ENCODE measurements around the gene CLIC3. TPM values are rescaled to one million over a fixed set of nuclear protein-coding genes. Genes with fewer than 3 reads are reported as not detected.

The CLIC3 gene
- total RNA-seq, 2 donors from 2014 or later = 1.9 to 3.8 TPM

GRCh38 chr9:136990242-136990911 lies 6.0 kb downstream of the CLIC3 start:
- intact Hi-C loops (cut with DNase I) = no loop called here
- no peak for DNase-seq (ENCODE audit: low spot score)

GRCh38 chr9:136988872-136989271 lies 7.5 kb downstream of the CLIC3 start:
- intact Hi-C loops (cut with DNase I) = no loop called here
- DNase-seq (ENCODE audit: low spot score) = no peak

- DNase-seq (ENCODE audit: low spot score) = no peak
- intact Hi-C loops (cut with DNase I) = no loop called here
Observed at GRCh38 chr9:136985853-136986252, 10.5 kb downstream of the CLIC3 start.

- intact Hi-C loops (cut with DNase I) = no loop called here
- DNase-seq (ENCODE audit: low spot score) = no peak
Observed at GRCh38 chr9:136985027-136985602, 11.3 kb downstream of the CLIC3 start.

- DNase-seq (ENCODE audit: low spot score) = no peak
- intact Hi-C loops (cut with DNase I) = no loop called here
Observed at GRCh38 chr9:136984464-136985026, 11.8 kb downstream of the CLIC3 start.

- intact Hi-C loops (cut with DNase I) = no loop called here
- DNase-seq (ENCODE audit: low spot score) = no peak
Observed at GRCh38 chr9:136983656-136984314, 12.6 kb downstream of the CLIC3 start.

- intact Hi-C loops (cut with DNase I) = no loop called here
- no peak for DNase-seq (ENCODE audit: low spot score)
Observed at GRCh38 chr9:136983167-136983566, 13.2 kb downstream of the CLIC3 start.

- intact Hi-C loops (cut with DNase I) = no loop called here
- DNase-seq (ENCODE audit: low spot score) = no peak
Observed at GRCh38 chr9:136982232-136983051, 13.9 kb downstream of the CLIC3 start, which contains the start of gene LCNL1. TSS of gene LCNL1 (plus strand) at chr9:136982993. CDS start at chr9:136983587, 594 bp downstream.

- no peak for DNase-seq (ENCODE audit: low spot score)
- intact Hi-C loops (cut with DNase I) = no loop called here
Observed at GRCh38 chr9:136981588-136982231, 14.7 kb downstream of the CLIC3 start.

GRCh38 chr9:136980669-136981478 lies 15.5 kb downstream of the CLIC3 start:
- DNase-seq (ENCODE audit: low spot score) = no peak
- intact Hi-C loops (cut with DNase I) = no loop called here

GRCh38 chr9:136979769-136980587 lies 16.4 kb downstream of the CLIC3 start:
- DNase-seq (ENCODE audit: low spot score) = no peak
- intact Hi-C loops (cut with DNase I) = no loop called here

- no peak for DNase-seq (ENCODE audit: low spot score)
Observed at GRCh38 chr9:136978865-136979544, 17.4 kb downstream of the CLIC3 start.

GRCh38 chr9:136978073-136978864 lies 18.1 kb downstream of the CLIC3 start:
- DNase-seq (ENCODE audit: low spot score) = peak; percentile 93
- intact Hi-C loops (cut with DNase I) = no loop called here

More at GRCh38 chr9:136978865-136979544, 17.4 kb downstream of the CLIC3 start:
- intact Hi-C loops (cut with DNase I) = no loop called here

GRCh38 chr9:136977649-136978072 lies 18.7 kb downstream of the CLIC3 start:
- no peak for DNase-seq (ENCODE audit: low spot score)
- intact Hi-C loops (cut with DNase I) = no loop called here

- intact Hi-C loops (cut with DNase I) = no loop called here
- DNase-seq (ENCODE audit: low spot score) = no peak
Observed at GRCh38 chr9:136977223-136977622, 19.1 kb downstream of the CLIC3 start, which contains the start of gene PTGDS. TSS of gene PTGDS (plus strand) at chr9:136977504. CDS start at chr9:136977579, 75 bp downstream.

GRCh38 chr9:136975644-136976043 lies 20.7 kb downstream of the CLIC3 start:
- intact Hi-C loops (cut with DNase I) = no loop called here
- DNase-seq (ENCODE audit: low spot score) = peak; percentile 88
